Measurements from ENCODE around the gene TTC36. TPM values are rescaled to one million over a fixed set of nuclear protein-coding genes. Genes with fewer than 3 reads are reported as not detected.
"Not testable (repeated sequence)": the region's sequence is repeated elsewhere in the genome, so short reads cannot be mapped to it uniquely, and the experiment has no call there.

Gene TTC36
- total RNA-seq, 4 donors from 2014 or later = 0.50 to 3.7 (median 1.4) TPM

GRCh38 chr11:118570787-118571186 is 43.5 kb downstream of the TTC36 start:
- no peak for DNase-seq (ENCODE audit: extremely low spot score)
- Histone ChIP-seq H3K4me1 (peaks cover 34 to 39% (median 39%) of the 10 kb centered on the region in 4 donors), H3K4me3 (no peak overlapping the region), H3K27me3 (no peaks in the 10 kb centered on the region), H3K9me3 (no peaks in the 10 kb centered on the region), H3K27ac (replicated peaks in 1 of 4) (no peak overlapping the region), H3K36me3 (no peaks in the 10 kb centered on the region)
- 94% methylated on average over 1 of the region's 1 CpG for WGBS
- intact Hi-C loops (cut with DNase I) = loop anchor here (5.0 kb wide), 1 partner anchor 37 kb away; the partner anchor contains the start of gene PHLDB1
- TF ChIP-seq POLR2AphosphoS5 (IDR thresholded peaks at IDR 0.05) (no peak), EP300 (IDR thresholded peaks at IDR 0.05) (no peak), CTCF (IDR thresholded peaks at IDR 0.05) (no peak), POLR2A (IDR thresholded peaks at IDR 0.05; ENCODE audit: low read depth) (no peak)

- peak overlapping the region; percentile 70 to 86 (median 83) for H3K4me3 ChIP-seq
- intact Hi-C loops (cut with DNase I) = loop anchor here (5.0 kb wide), 1 partner anchor 36 kb away; the partner anchor contains the start of gene PHLDB1
- WGBS = 29% methylated on average over 15 of the region's 15 CpGs
- H3K27ac ChIP-seq (replicated peaks in 1 of 4) = peak overlapping the region; percentile 90 to 97 (median 94)
- H3K27me3 ChIP-seq, H3K9me3 ChIP-seq, H3K36me3 ChIP-seq: not testable (repeated sequence)
- peak; percentile 91 for DNase-seq (ENCODE audit: extremely low spot score)
- H3K4me1 ChIP-seq = peaks cover 41 to 43% (median 41%) of the 10 kb centered on the region in 4 donors
Measured at GRCh38 chr11:118571701-118572060, 44.4 kb downstream of the TTC36 start.

GRCh38 chr11:118572061-118572980 is 45.0 kb downstream of the TTC36 start, which contains the start of gene ARCN1:
TSS of gene ARCN1 (plus strand) at chr11:118572409. CDS start at chr11:118572548, 139 bp downstream.
- Histone ChIP-seq H3K4me1 (peaks cover 44 to 49% (median 47%) of the 10 kb centered on the region in 4 donors), H3K36me3 (peaks cover 0 to 1% (median 0%) of the 10 kb centered on the region in 4 donors), H3K27me3 (no peaks in the 10 kb centered on the region), H3K9me3 (no peaks in the 10 kb centered on the region), H3K4me3 (peak within 1 kb of the TSS; percentile 70 to 86 (median 83)), H3K27ac (replicated peaks in 1 of 4) (peak within 1 kb of the TSS; percentile 90 to 97 (median 94))
- TF ChIP-seq POLR2A (IDR thresholded peaks at IDR 0.05; ENCODE audit: low read depth) (peak; percentile 7), EP300 (IDR thresholded peaks at IDR 0.05) (no peak), CTCF (IDR thresholded peaks at IDR 0.05) (no peak), POLR2AphosphoS5 (IDR thresholded peaks at IDR 0.05) (peak; percentile 67 to 86)
- intact Hi-C loops (cut with DNase I) = loop anchor here (5.0 kb wide), 1 partner anchor 35 kb away; the partner anchor contains the start of gene PHLDB1
- WGBS = 0% methylated on average over 18 of the region's 55 CpGs
- DNase-seq (ENCODE audit: extremely low spot score) = peak; percentile 97

- TF ChIP-seq CTCF (IDR thresholded peaks at IDR 0.05) = no peak
- no peak for TF ChIP-seq EP300 (IDR thresholded peaks at IDR 0.05)
- TF ChIP-seq POLR2AphosphoS5 (IDR thresholded peaks at IDR 0.05) = no peak
- no peak for TF ChIP-seq POLR2A (IDR thresholded peaks at IDR 0.05; ENCODE audit: low read depth)
- peak overlapping the region; percentile 70 to 86 (median 83) for H3K4me3 ChIP-seq
- H3K36me3 ChIP-seq = peaks cover 0 to 8% (median 0%) of the 10 kb centered on the region in 4 donors
- H3K27me3 ChIP-seq = no peaks in the 10 kb centered on the region
- peak; percentile 87 for DNase-seq (ENCODE audit: extremely low spot score)
- intact Hi-C loops (cut with DNase I) = loop anchor here (5.0 kb wide), 1 partner anchor 34 kb away; the partner anchor contains the start of gene PHLDB1
- WGBS = 5% methylated on average over 10 of the region's 10 CpGs
- peak overlapping the region; percentile 90 to 97 (median 94) for H3K27ac ChIP-seq (replicated peaks in 1 of 4)
- H3K9me3 ChIP-seq = no peaks in the 10 kb centered on the region
- peaks cover 44 to 57% (median 52%) of the 10 kb centered on the region in 4 donors for H3K4me1 ChIP-seq
Measured at GRCh38 chr11:118572981-118573550, 45.8 kb downstream of the TTC36 start.

GRCh38 chr11:118574636-118575035 is 47.4 kb downstream of the TTC36 start:
- intact Hi-C loops (cut with DNase I) = loop anchor here (5.0 kb wide), 1 partner anchor 33 kb away; the partner anchor contains the start of gene PHLDB1
- no peak for DNase-seq (ENCODE audit: extremely low spot score)
- Histone ChIP-seq H3K27ac (replicated peaks in 1 of 4) (no peak overlapping the region), H3K27me3 (no peaks in the 10 kb centered on the region), H3K4me3 (peak overlapping the region in 2 of 4 donors; percentile 10 to 11), H3K4me1 (peaks cover 48 to 71% (median 61%) of the 10 kb centered on the region in 4 donors), H3K9me3 (no peaks in the 10 kb centered on the region), H3K36me3 (peaks cover 0 to 8% (median 0%) of the 10 kb centered on the region in 4 donors)
- WGBS = 90% methylated on average over 7 of the region's 7 CpGs
- TF ChIP-seq POLR2A (IDR thresholded peaks at IDR 0.05; ENCODE audit: low read depth) (no peak), EP300 (IDR thresholded peaks at IDR 0.05) (no peak), CTCF (IDR thresholded peaks at IDR 0.05) (no peak), POLR2AphosphoS5 (IDR thresholded peaks at IDR 0.05) (no peak)

GRCh38 chr11:118577995-118578394 is 50.7 kb downstream of the TTC36 start:
- H3K36me3 ChIP-seq = peaks cover 5 to 27% (median 15%) of the 10 kb centered on the region in 4 donors
- H3K9me3 ChIP-seq; H3K4me3 ChIP-seq; H3K27me3 ChIP-seq; intact Hi-C loops (cut with DNase I); DNase-seq (ENCODE audit: extremely low spot score); H3K27ac ChIP-seq (replicated peaks in 1 of 4): not testable (repeated sequence)
- peaks cover 48 to 76% (median 72%) of the 10 kb centered on the region in 4 donors for H3K4me1 ChIP-seq

All from esophagus muscularis mucosa (tissue), 4 donors.